GM23338 (cell line): Measurements from ENCODE around the gene FNIP2.

Experiments used
- CREB1 ChIP-seq: fragments of 250-450 bp; sonication (Bioruptor Pico); IDR thresholded peaks from 2 replicates; pipeline ENCODE4 v1.5.0; 2020; ENCODE audit warnings: low read depth, mild to moderate bottlenecking, moderate library complexity
- CTCF ChIP-seq, 2 experiments: fragments of 200-600 bp in 1 of 2; sonication (generic) in 1 of 2; conservative IDR thresholded peaks; 2 replicates each; pipeline versions ENCODE4 v1.5.1 to v1.6.1; 2016 to 2017; ENCODE audit warnings: antibody characterized with exemption in 2 of 2, low read depth in 2 of 2, mild to moderate bottlenecking in 2 of 2, moderate library complexity in 1 of 2
- ETS1 ChIP-seq: IDR thresholded peaks from 2 replicates; pipeline ENCODE4 v1.6.1; 2016; ENCODE audit warnings: antibody characterized with exemption
- EZH2 ChIP-seq: fragments of 200-600 bp; sonication (generic); IDR thresholded peaks from one replicate; pipeline ENCODE4 v1.8.0; 2017; ENCODE audit warnings: antibody characterized with exemption, mild to moderate bottlenecking, low read depth; ENCODE audit not compliant: unreplicated experiment
- EZH2phosphoT487 ChIP-seq: fragments of 200-600 bp; sonication (generic); IDR thresholded peaks from one replicate; pipeline ENCODE4 v1.8.1; 2018; ENCODE audit warnings: antibody characterized with exemption; ENCODE audit not compliant: unreplicated experiment
- JUNB ChIP-seq: IDR thresholded peaks from one replicate; pipeline ENCODE4 v1.6.1; 2016; ENCODE audit warnings: antibody characterized with exemption; ENCODE audit not compliant: unreplicated experiment
- NANOG ChIP-seq: IDR thresholded peaks from 2 replicates; pipeline ENCODE4 v1.6.1; 2016; ENCODE audit warnings: antibody characterized with exemption, borderline replicate concordance
- POLR2AphosphoS5 ChIP-seq: IDR thresholded peaks from 2 replicates; pipeline ENCODE4 v1.6.1; 2016; ENCODE audit warnings: antibody characterized with exemption, low read depth
- REST ChIP-seq: IDR thresholded peaks from one replicate; pipeline ENCODE4 v1.6.1; 2018; ENCODE audit warnings: antibody characterized with exemption; ENCODE audit not compliant: unreplicated experiment
- ZNF114 ChIP-seq: fragments of 250-450 bp; sonication (Bioruptor Pico); IDR thresholded peaks from 2 replicates; pipeline ENCODE4 v1.5.0; 2020; ENCODE audit warnings: mild to moderate bottlenecking, moderate library complexity
- ZNF331 ChIP-seq: fragments of 250-450 bp; sonication (Bioruptor Pico); IDR thresholded peaks from 2 replicates; pipeline ENCODE4 v1.5.0; 2020; ENCODE audit warnings: low read depth, mild to moderate bottlenecking, moderate library complexity
- ZNF462 ChIP-seq: fragments of 250-450 bp; sonication (Bioruptor Pico); IDR thresholded peaks from 2 replicates; pipeline ENCODE4 v1.5.0; 2020; ENCODE audit warnings: mild to moderate bottlenecking, moderate library complexity

- TF ChIP-seq CTCF (conservative IDR thresholded peaks at IDR 0.05; ENCODE audit: low read depth in 2 of 2) (no peak), EZH2phosphoT487 (no peak), NANOG (no peak), POLR2AphosphoS5 (no peak), EZH2 (no peak), REST (no peak), CREB1 (CRISPR knock-in tag) (no peak), ZNF462 (no peak), JUNB (no peak), ZNF114 (CRISPR knock-in tag) (no peak), ETS1 (no peak), ZNF331 (CRISPR knock-in tag) (no peak)
Observed at GRCh38 chr4:158724637-158725036, 44.2 kb upstream of the FNIP2 start.
